Adrenal gland (tissue), 12 donors: ENCODE measurements around the gene PRSS21. TPM values are rescaled to one million over a fixed set of nuclear protein-coding genes. Genes with fewer than 3 reads are reported as not detected.

Source experiments
- DNase-seq, 7 donors: peaks; one replicate each; pipeline ENCODE4 v3.0.0-alpha.2; 2019 to 2020
- H3K27ac ChIP-seq, 5 donors: fragments of 200-600 bp; sonication (generic) in 4 of 5; 1 replicate in 3 of 5; 2 replicates in 2 of 5; pipeline versions ENCODE4 v1.5.1 to v1.8.0; 2016 to 2020; ENCODE audit warnings: mild to moderate bottlenecking in 1 of 5
- H3K27me3 ChIP-seq: fragments of 200-600 bp; 2 replicates; pipeline ENCODE4 v1.8.0; 2021
- H3K36me3 ChIP-seq, 2 donors: fragments of 200-600 bp; replicated peaks in 1 of 2; 1 replicate in 1 of 2; 2 replicates in 1 of 2; pipeline versions ENCODE4 v1.5.1 to v1.8.0; 2018 to 2022
- H3K4me1 ChIP-seq, 2 donors: fragments of 200-600 bp; replicated peaks in 1 of 2; 1 replicate in 1 of 2; 2 replicates in 1 of 2; pipeline versions ENCODE4 v1.5.1 to v1.8.0; 2018 to 2021
- H3K4me3 ChIP-seq, 4 donors: fragments of 200-600 bp; sonication (generic) in 3 of 4; one replicate each; pipeline ENCODE4 v1.5.1; 2016 to 2018
- H3K9me3 ChIP-seq, 3 donors: fragments of 200-600 bp; sonication (generic) in 1 of 3; replicated peaks in 1 of 3; 1 replicate in 2 of 3; 2 replicates in 1 of 3; pipeline versions ENCODE4 v1.5.1 to v1.8.0; 2016 to 2021
- CTCF ChIP-seq, 6 experiments: fragments of 450-650 bp in 4 of 6; fragments of 200-600 bp in 2 of 6; sonication (generic) in 1 of 6; IDR thresholded peaks; 1 replicate in 5 of 6; 2 replicates in 1 of 6; pipeline versions ENCODE4 v1.5.1 to v1.8.0; 2016 to 2021; ENCODE audit warnings: antibody characterized with exemption in 6 of 6, mild to moderate bottlenecking in 2 of 6, moderate library complexity in 1 of 6
- POLR2A ChIP-seq, 2 donors: fragments of 450-650 bp; IDR thresholded peaks; one replicate each; pipeline ENCODE4 v1.6.1; 2017; ENCODE audit warnings: antibody characterized with exemption in 2 of 2, mild to moderate bottlenecking in 2 of 2, moderate library complexity in 1 of 2
- WGBS, 4 donors: extraction: QIAGEN DNeasy Blood & Tissue Kit in 2 of 4; methylation state at CpG; one replicate each; pipeline versions ENCODE4 v1.1.5 to v1.1.7; 2013 to 2017; 5-methylcytosine and 5-hydroxymethylcytosine counted together
- intact Hi-C, 2 donors: fragments of 100-400 bp; cut with DNase I; formaldehyde crosslinking; loops; one replicate each; pipeline versions ENCODE4 v1.14.1 to v1.15.0; 2022 to 2023
- polyA plus RNA-seq, 3 donors: library from polyadenylated mRNA; stranded (reverse); fragments of 200-250 nt in 2 of 3; fragments of 350-450 nt in 1 of 3; fragmentation: Illumina TruSeq in 1 of 3; extraction: RNeasy Lipid Tissue Mini Kit (QIAGEN cat#74804) in 1 of 3; gene quantifications; one replicate each; pipeline ENCODE4 v1.2.3, GENCODE V29; 2013 to 2014
- total RNA-seq, 9 donors: library from RNA; depleted of rRNA in 4 of 9; stranded (reverse); fragments of >200 nt in 4 of 9; fragments of 120-200 nt in 1 of 9; fragmentation: NEBNext Ultra II Directional in 1 of 9; extraction: Animal tissue kit (Norgen Biotek cat#: 25700) in 1 of 9; gene quantifications; one replicate each; pipeline versions ENCODE4 v1.1.0 to v1.2.4, GENCODE V29; 2013 to 2023
- donor health status: healthy with polysubstance abuse.
- donor health status: Bipolar disorder and iron deficiency.
- donor health status: DM: yes; HTN: yes; CAD: no.
- donor health status: DM: no; HTN: no; CAD: no.
- donor health status: DM: no; HTN: no; CAD: no.
- donor health status: DM: yes; HTN: yes; CAD: no.

The PRSS21 gene
- total and polyA plus RNA-seq, 12 donors: 0.20 to 2.6 (median 0.85) TPM; not detected in 6

- intact Hi-C loops: no loop called here
- WGBS, 4 donors: 86 to 92% (median 87%) methylated on average over 10 of the region's 10 CpGs
- Histone ChIP-seq H3K9me3 (no peaks in the 10 kb centered on the region), H3K27ac (no peak overlapping the region), H3K4me3 (no peak overlapping the region), H3K27me3 (peaks cover 2% of the 10 kb centered on the region), H3K4me1 (peaks cover 0 to 6% of the 10 kb centered on the region in 2 donors), H3K36me3 (no peaks in the 10 kb centered on the region)
- DNase-seq: no peak
- no peak for TF ChIP-seq CTCF (IDR thresholded peaks at IDR 0.05)
- no peak for TF ChIP-seq POLR2A (IDR thresholded peaks at IDR 0.05)
These were observed 24.1 kb upstream of the PRSS21 start for GRCh38 chr16:2792940-2793339.

GRCh38 chr16:2795395-2796143 is 21.5 kb upstream of the PRSS21 start:
- Histone ChIP-seq H3K36me3 (no peaks in the 10 kb centered on the region), H3K4me3 (no peak overlapping the region), H3K4me1 (peaks cover 0 to 6% of the 10 kb centered on the region in 2 donors), H3K27ac (no peak overlapping the region), H3K27me3 (peaks cover 4% of the 10 kb centered on the region), H3K9me3 (no peaks in the 10 kb centered on the region)
- no peak for DNase-seq
- WGBS, 4 donors: 66 to 76% (median 73%) methylated on average over 7 of the region's 7 CpGs
- no peak for TF ChIP-seq POLR2A (IDR thresholded peaks at IDR 0.05)
- TF ChIP-seq CTCF (IDR thresholded peaks at IDR 0.05): no peak
- intact Hi-C loops: no loop called here

- no peaks in the 10 kb centered on the region for H3K9me3 ChIP-seq
- DNase-seq: no peak
- intact Hi-C loops: no loop called here
These were observed 18.3 kb upstream of the PRSS21 start for GRCh38 chr16:2798723-2799204.

More at GRCh38 chr16:2798723-2799204, 18.3 kb upstream of the PRSS21 start:
- peaks cover 0 to 6% of the 10 kb centered on the region in 2 donors for H3K4me1 ChIP-seq
- 78 to 93% (median 80%) methylated on average over 14 to 39 of the region's 39 CpGs for WGBS, 4 donors
- H3K27me3 ChIP-seq: peaks cover 4% of the 10 kb centered on the region
- no peak overlapping the region for H3K27ac ChIP-seq
- TF ChIP-seq POLR2A (IDR thresholded peaks at IDR 0.05) (no peak), CTCF (IDR thresholded peaks at IDR 0.05) (no peak)
- H3K36me3 ChIP-seq: no peaks in the 10 kb centered on the region
- no peak overlapping the region for H3K4me3 ChIP-seq
